Measurements from ENCODE around the gene RNF17. TPM values are rescaled to one million over a fixed set of nuclear protein-coding genes. Genes with fewer than 3 reads are reported as not detected.

The RNF17 gene
- total and polyA plus RNA-seq, 2 donors (not counting 1 experiment from before 2014, with no cell fraction given): not detected

DNA sequence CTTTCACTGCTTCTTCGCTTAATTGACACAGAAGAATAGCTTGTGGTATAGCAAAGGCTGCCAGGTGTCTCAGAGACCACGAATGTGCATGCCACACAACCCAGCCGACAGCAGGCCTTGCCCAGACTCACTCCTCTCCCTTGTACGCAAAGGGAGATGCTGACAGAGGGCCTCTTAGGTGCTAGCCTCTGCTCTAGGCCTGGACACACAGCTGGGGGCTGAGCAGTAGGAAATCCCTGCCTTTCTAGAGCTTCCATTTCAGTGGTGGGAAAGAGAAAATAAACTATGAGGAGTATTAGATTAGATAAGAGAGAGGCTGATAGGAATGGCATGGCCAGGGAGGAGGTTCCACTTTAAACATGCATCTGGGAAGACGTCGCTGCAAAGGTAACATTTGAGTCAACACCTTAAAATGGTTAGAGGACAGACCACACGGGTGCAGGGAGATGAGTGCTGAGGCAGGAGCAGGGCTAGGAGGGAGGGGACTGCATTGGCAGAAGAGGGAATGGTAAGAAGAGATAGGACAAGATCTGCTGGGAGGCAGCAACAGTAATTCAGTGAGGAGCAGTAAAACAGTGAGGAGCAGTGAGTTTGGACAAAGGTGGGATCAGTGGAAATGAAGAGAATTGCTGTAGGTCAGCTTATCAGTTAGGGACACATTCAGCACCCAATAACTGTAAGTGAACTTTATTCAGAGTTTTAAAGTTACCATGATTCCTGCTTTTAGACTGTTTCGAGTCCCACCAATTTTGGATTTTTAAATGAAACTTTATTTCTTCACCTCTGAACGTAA lies 100.0 kb downstream of the RNF17 start:
- no peak overlapping the region for H3K4me3 ChIP-seq (replicated peaks in 1 of 4; ENCODE audit: control extremely low read depth in 1 of 4, insufficient read depth in 1 of 4, low read depth in 3 of 4, low read length in 4 of 4)
- H3K36me3 ChIP-seq (ENCODE audit: control insufficient read depth, insufficient read depth, low read length): no peaks in the 10 kb centered on the region
- H3K4me2 ChIP-seq (ENCODE audit: extremely low read depth, insufficient read depth, low read length): no peak overlapping the region
- TF ChIP-seq, protein P1, sequence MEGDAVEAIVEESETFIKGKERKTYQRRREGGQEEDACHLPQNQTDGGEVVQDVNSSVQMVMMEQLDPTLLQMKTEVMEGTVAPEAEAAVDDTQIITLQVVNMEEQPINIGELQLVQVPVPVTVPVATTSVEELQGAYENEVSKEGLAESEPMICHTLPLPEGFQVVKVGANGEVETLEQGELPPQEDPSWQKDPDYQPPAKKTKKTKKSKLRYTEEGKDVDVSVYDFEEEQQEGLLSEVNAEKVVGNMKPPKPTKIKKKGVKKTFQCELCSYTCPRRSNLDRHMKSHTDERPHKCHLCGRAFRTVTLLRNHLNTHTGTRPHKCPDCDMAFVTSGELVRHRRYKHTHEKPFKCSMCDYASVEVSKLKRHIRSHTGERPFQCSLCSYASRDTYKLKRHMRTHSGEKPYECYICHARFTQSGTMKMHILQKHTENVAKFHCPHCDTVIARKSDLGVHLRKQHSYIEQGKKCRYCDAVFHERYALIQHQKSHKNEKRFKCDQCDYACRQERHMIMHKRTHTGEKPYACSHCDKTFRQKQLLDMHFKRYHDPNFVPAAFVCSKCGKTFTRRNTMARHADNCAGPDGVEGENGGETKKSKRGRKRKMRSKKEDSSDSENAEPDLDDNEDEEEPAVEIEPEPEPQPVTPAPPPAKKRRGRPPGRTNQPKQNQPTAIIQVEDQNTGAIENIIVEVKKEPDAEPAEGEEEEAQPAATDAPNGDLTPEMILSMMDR (conservative IDR thresholded peaks at IDR 0.05 in 1 of 2, IDR thresholded peaks at IDR 0.05 in 1 of 2; ENCODE audit: low read depth in 1 of 2, low read length in 2 of 2): no peak
- TF ChIP-seq EZH2 (IDR thresholded peaks at IDR 0.05; ENCODE audit: low read length, missing control alignments): no peak
- H3K27ac ChIP-seq (ENCODE audit: insufficient read depth, low read length): no peak overlapping the region
- H4K20me1 ChIP-seq (ENCODE audit: control insufficient read depth, extremely low read depth, insufficient read depth, low read length): no peaks in the 10 kb centered on the region
- H3K9me3 ChIP-seq (ENCODE audit: control insufficient read depth, insufficient read depth, low read depth, low read length): no peaks in the 10 kb centered on the region
- no peak for DNase-seq (ENCODE audit: low read depth in 2 of 2)
- no peaks in the 10 kb centered on the region for H3K79me2 ChIP-seq (ENCODE audit: control insufficient read depth, insufficient read depth, low read length)
- no peak overlapping the region for H3K9ac ChIP-seq (ENCODE audit: insufficient read depth, low read length)
- no peak overlapping the region for H2AFZ ChIP-seq (ENCODE audit: low read length)
- no peaks in the 10 kb centered on the region for H3K27me3 ChIP-seq (ENCODE audit: control insufficient read depth, insufficient read depth, low read length)
- no peaks in the 10 kb centered on the region for H3K4me1 ChIP-seq (ENCODE audit: control insufficient read depth, extremely low read depth, insufficient read depth, low read length)

GRCh38 chr13:24864579-24864978 lies 100.6 kb downstream of the RNF17 start:
- no peak overlapping the region for H3K4me3 ChIP-seq (replicated peaks in 1 of 4; ENCODE audit: control extremely low read depth in 1 of 4, insufficient read depth in 1 of 4, low read depth in 3 of 4, low read length in 4 of 4)
- H3K9ac ChIP-seq (ENCODE audit: insufficient read depth, low read length): no peak overlapping the region
- H3K36me3 ChIP-seq (ENCODE audit: control insufficient read depth, insufficient read depth, low read length): no peaks in the 10 kb centered on the region
- no peak overlapping the region for H3K27ac ChIP-seq (ENCODE audit: insufficient read depth, low read length)
- H3K27me3 ChIP-seq (ENCODE audit: control insufficient read depth, insufficient read depth, low read length): no peaks in the 10 kb centered on the region
- H3K4me2 ChIP-seq (ENCODE audit: extremely low read depth, insufficient read depth, low read length): no peak overlapping the region
- DNase-seq (ENCODE audit: low read depth in 2 of 2): no peak
- H3K4me1 ChIP-seq (ENCODE audit: control insufficient read depth, extremely low read depth, insufficient read depth, low read length): no peaks in the 10 kb centered on the region
- H3K9me3 ChIP-seq (ENCODE audit: control insufficient read depth, insufficient read depth, low read depth, low read length): no peaks in the 10 kb centered on the region
- H3K79me2 ChIP-seq (ENCODE audit: control insufficient read depth, insufficient read depth, low read length): no peaks in the 10 kb centered on the region
- H2AFZ ChIP-seq (ENCODE audit: low read length): no peak overlapping the region
- H4K20me1 ChIP-seq (ENCODE audit: control insufficient read depth, extremely low read depth, insufficient read depth, low read length): no peaks in the 10 kb centered on the region
- TF ChIP-seq EZH2 (IDR thresholded peaks at IDR 0.05; ENCODE audit: low read length, missing control alignments): no peak
- TF ChIP-seq, protein P1 (conservative IDR thresholded peaks at IDR 0.05 in 1 of 2, IDR thresholded peaks at IDR 0.05 in 1 of 2; ENCODE audit: low read depth in 1 of 2, low read length in 2 of 2): no peak

GRCh38 chr13:24865163-24865953 lies 101.4 kb downstream of the RNF17 start:
- Histone ChIP-seq H2AFZ (ENCODE audit: low read length) (no peak overlapping the region), H3K27ac (ENCODE audit: insufficient read depth, low read length) (no peak overlapping the region), H3K27me3 (ENCODE audit: control insufficient read depth, insufficient read depth, low read length) (no peaks in the 10 kb centered on the region), H3K79me2 (ENCODE audit: control insufficient read depth, insufficient read depth, low read length) (no peaks in the 10 kb centered on the region), H3K4me3 (replicated peaks in 1 of 4; ENCODE audit: control extremely low read depth in 1 of 4, insufficient read depth in 1 of 4, low read depth in 3 of 4, low read length in 4 of 4) (no peak overlapping the region), H3K9ac (ENCODE audit: insufficient read depth, low read length) (no peak overlapping the region), H3K36me3 (ENCODE audit: control insufficient read depth, insufficient read depth, low read length) (no peaks in the 10 kb centered on the region), H3K9me3 (ENCODE audit: control insufficient read depth, insufficient read depth, low read depth, low read length) (no peaks in the 10 kb centered on the region), H3K4me1 (ENCODE audit: control insufficient read depth, extremely low read depth, insufficient read depth, low read length) (no peaks in the 10 kb centered on the region), H4K20me1 (ENCODE audit: control insufficient read depth, extremely low read depth, insufficient read depth, low read length) (no peaks in the 10 kb centered on the region), H3K4me2 (ENCODE audit: extremely low read depth, insufficient read depth, low read length) (no peak overlapping the region)
- peak in 1 of 2 donors; percentile 43 for DNase-seq (ENCODE audit: low read depth in 2 of 2)
- no peak for TF ChIP-seq EZH2 (IDR thresholded peaks at IDR 0.05; ENCODE audit: low read length, missing control alignments)
- TF ChIP-seq, protein P1 (conservative IDR thresholded peaks at IDR 0.05 in 1 of 2, IDR thresholded peaks at IDR 0.05 in 1 of 2; ENCODE audit: low read depth in 1 of 2, low read length in 2 of 2): peak in 1 of 2 donors; percentile 39
